NCI-H2196 (cell line): Measurements from ENCODE around the gene FCRL2.
"Not testable (repeated sequence)": the region's sequence is repeated elsewhere in the genome, so short reads cannot be mapped to it uniquely, and the experiment has no call there.

Experiments used
- DNase-seq: peaks from one replicate; lab custom pipeline; 2025; ENCODE audit not compliant: unreplicated experiment; lab: John Stamatoyannopoulos, UW

Gene FCRL2

DNA sequence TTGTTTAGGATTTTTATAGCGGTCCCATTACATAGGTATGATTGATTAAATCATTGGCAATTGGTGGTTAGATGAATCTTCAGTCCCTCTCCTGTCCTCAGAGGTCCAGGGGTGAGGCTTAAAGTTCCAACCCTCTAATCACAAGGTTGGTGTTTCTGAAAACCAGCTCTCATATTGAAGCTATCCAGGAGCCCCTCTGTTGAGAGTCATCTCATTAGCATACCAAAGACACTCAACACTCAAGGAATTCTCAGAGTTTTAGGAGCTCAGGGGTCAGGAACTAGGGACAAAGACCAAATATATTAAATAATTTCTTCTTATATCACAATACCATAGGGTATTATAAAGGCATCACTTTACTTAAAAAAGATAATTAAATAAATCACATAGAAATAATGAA lies 23.3 kb downstream of the FCRL2 start:
- no peak for DNase-seq

DNA sequence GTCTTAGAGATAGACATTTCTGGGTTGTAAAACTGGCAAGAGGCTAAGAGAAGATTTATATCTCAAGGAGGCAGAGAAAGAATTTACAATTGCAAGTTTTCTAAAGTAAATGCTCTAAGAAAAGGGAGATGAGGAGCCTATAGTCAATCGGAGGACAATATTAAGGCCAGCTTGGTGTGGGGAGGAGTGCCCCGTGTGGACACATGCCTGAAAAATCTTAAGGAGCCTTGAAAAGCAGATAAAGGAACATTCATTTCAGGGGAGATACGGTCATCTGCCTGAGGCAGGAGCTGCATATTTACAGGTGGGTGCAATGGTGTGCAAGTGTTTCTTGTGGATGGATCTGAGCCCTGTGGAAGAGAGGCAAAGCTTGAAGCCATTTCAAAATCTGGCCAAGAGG lies 25.6 kb downstream of the FCRL2 start:
- DNase-seq: no peak

DNA sequence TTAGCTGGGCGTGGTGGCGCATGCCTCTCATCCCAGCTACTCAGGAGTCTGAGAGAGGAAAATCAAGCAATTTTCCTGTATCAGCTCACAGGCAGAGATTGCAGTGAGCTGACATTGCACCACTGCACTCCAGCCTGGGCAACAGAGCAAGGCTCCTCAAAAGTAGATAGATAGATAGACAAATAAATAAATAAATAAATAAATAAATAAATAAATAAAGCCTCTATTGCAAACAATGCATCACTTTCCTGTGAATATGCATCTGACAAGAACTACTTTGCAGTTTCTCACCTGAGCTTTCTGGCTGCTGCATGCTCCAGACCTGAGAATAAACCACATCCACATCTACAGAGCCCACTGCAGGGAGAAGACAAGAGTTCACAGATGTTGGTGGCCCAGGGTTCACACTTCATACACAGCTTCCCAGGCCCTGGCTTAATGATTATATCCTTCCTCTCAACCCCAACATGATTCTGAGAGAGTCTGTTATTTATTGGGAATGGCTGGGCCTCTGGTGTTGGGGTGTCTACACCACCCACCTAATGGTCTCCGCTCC lies 28.6 kb downstream of the FCRL2 start:
- no peak for DNase-seq

DNA sequence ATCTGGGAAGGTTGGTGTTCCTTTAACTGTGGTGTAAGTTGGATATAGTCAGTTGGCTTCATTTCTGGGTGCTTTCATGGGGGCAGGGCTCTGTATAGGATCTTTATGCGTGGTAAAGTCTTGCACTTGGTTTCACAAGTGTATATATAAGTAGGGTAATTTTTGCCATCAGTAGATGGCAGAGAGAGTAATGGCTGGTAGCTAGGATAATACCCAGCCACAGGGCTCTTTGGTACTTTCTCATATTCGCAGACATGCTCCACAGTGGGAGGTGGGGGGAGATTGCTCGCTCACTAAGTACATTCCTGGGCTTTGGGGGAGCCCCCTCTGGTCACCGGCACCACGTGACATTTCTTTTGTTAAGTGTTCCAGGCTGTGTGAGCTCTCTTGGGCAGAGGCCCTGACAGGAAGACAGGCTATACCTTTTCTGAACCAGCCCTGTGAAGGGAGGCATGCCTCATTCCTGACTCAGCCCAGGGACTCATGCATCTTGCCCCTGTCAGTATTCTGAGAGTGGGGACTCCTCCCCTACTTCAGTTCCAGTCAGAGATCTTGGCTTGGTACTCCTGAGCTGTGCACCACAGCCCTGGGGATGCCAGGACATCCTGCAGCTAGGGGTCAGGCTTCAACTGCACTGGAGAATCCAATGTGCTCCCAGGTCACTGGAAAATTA lies 37.6 kb downstream of the FCRL2 start:
- no peak for DNase-seq

DNA sequence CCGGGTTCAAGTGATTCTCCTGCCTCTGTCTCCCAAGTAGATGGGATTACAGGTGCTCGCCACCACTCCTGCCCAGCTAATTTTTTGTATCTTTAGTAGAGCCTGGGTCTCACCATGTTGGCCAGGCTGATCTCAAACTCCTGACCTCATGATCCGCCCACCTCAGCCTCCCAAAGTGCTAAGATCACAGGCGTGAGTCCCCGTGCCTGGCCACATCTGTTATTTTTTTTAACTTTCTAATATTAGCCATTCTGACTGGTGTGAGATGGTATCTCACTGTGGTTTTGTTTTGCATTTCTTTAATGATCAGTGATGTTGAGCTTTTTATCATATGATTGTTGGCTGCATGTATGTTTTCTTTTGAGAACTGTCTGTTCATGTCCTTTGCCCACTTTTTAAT lies 40.9 kb downstream of the FCRL2 start:
- DNase-seq: not testable (repeated sequence)

DNA sequence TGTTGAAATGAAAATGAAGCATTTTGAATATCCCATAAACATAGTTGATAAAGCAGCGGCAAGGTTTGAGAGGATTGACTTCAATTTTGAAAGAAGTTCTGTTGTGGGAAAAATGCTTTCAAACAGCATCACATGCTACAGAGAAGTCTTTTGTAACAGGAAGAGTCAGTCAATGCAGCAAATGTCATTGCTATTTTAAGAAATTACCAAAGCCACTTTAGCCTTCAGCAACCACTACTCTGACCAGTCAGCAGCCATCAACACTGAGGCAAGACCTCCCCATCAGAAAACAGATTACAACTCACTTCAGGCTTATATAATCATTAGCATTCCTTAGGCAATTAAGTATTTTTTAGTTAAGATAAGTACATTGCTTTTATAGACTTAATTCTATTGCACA lies 42.6 kb downstream of the FCRL2 start:
- DNase-seq: no peak

DNA sequence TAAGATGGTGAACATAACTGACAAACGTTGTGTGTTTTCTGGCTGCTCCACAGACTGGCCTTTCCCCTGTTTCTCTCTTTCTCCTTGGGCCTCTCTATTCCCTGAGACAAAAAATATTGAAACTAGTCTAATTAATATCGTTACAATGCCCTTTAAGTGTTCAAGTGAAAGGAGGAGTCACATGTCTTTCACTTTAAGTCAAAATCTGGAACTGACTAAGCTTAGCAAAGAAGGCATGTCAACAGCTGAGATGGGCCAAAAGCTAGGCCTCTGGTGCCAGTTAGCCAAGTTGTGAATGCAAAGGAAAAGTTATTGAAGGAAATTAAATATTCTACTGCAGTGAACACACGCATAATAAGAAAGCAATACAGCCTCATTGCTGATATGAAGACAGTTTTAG lies 44.2 kb downstream of the FCRL2 start:
- DNase-seq: no peak

DNA sequence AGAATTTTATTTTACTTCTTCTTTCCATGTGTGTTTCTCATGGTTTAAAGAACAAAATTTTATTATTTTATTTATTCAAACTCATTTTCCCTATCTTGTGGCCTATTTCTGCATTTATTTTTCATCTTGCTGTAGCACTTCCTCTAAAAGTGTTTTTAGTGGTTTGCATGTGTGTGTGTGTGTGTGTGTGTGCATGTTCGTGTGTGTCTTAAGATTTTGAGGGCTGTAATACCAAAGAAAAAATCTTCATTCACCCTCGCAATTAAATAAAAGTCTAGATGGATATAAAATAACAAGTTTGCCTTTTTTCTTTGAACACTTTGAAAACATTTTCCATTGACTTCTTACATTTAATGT lies 51.7 kb downstream of the FCRL2 start:
- no peak for DNase-seq

DNA sequence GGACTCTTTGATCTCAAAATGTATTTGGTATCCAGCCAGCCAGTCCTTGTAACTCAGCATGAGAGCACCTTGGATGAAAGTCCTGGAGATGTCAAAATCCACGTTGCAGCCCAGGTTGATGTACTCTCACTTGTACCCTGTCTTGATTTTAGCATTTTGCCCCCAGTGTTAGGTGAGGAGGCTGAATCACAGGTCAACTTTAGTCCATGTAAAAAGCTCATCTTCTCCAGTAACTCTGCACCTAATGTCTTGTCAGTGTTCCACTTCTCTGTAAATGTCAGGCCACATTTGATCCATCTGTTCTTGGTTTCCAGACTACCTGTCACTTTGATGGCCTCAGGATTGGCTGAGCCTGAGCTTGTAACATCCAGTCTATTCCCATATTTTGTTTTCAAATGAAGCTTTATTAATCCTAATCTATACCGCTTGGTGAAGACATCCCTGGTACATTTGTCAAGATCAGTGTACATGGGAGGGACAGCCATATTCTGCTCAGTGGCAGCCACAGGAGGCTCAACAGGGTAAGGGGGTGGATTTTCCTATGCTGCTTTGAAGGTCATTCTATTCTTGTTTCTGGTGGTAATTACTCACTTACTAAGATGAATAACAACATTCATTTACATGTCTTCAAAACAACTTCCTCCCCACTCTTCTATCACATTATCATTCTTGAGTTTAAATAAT lies 52.3 kb downstream of the FCRL2 start:
- DNase-seq: no peak

DNA sequence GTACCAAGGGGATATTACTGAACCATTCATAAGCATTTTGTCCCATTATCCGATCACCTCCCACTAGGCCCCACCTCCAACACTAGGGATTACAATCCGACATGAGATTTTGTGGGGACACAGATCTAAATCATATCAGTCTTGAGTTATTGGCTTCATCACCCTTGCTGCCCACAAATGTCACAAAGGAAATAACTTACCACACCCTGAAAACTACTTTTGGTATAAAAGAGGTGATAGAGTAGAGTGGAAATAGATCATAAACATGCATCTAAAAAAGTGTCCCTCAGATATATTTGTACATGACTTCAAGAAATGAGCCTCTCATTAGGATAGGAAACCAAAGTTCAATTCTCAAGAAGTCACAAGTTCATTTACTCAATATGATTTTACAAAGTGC lies 53.8 kb downstream of the FCRL2 start:
- no peak for DNase-seq

DNA sequence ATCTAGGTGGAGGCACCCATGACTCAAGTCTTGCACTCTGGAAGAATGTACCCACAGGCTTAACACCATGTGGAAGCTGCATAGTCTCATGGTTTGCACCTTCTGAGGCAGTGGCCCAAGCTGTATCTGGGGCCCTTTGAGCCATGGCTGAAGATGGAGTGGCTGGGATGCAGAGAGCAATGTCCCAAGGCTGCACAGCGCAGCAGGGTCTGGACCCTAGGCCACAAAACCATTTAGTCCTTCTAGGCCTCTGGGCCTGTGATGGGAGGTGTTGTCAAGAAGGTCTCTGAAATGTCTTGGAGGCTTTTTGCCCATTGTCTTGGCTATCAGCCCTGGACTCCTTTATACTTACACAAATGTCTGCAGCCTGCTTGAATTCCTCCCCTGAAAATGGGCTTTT lies 54.9 kb downstream of the FCRL2 start:
- no peak for DNase-seq

DNA sequence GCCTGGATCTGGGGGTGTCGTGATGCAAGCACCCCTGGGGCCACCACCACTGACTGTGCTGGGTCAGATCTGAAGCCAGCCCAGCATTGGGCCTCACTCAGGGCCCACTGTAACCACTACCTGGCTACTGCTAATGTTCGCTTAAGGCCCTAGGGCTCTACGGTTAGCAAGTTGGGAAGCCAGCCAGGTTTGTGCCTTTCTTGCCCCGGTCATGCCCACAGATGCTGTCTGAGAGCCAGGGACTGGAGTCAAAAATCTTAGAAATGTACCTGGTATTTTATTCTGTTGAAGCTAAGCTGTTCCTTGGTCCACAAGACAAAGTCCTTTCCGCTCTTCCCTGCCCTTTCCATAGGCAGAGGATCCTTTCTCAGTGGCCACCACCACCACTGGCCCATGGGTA lies 61.2 kb downstream of the FCRL2 start:
- no peak for DNase-seq

DNA sequence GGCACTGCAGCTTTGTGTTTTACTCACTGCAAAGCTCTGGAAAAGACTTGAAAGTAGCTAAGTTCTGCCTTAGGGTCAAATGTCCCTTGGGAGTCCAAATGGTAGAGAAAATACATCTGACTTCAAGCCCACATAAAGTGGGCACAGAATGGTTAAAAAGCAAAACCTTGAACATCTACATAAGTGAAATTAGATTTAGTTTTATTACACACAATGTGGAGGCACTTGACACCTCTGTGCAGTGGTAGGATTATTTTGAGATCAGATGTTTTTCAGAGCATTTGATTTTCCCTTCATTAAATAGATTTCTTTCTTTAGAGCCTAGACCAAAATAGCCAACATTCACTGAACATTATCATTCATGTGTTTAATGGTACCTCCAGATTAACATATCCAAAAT lies 65.1 kb downstream of the FCRL2 start:
- no peak for DNase-seq

DNA sequence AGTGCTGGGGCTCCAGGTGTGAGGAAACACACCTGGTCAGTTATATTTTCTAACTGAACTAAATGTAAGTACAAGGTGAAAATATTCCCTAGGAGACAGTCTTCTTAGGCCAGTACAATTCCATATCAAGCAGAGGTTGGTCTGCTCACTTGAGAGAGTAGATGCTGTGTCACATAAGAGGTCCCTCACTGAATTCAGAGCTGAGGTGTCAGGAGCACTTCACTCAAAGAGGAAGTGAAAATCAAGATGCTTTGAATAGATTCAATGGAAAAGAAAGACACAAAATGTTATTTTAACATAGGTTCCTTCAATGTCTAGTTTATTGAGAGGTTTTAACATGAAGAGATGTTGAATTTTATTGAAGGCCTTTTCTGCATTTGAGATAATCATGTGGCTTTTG lies 72.1 kb downstream of the FCRL2 start:
- no peak for DNase-seq

DNA sequence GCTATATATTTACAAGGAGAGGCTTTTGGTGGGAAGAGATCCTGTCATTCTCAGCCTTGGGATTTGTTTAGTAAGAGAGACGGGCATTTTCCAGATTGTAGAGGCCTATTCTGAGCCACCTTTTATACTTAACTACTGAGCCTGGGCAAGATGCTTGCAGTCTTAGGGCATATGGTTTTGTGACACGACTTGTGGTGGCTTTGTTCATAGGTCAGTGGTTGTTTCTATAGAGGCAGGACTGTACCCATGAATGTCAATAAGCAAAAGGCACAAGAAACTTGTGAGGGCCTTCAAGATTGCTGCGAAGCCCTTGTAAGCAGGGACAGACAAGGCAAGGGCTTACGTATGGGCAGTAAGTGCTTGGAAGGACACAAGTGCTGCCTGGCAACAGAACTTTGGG lies 73.0 kb downstream of the FCRL2 start:
- DNase-seq: no peak

DNA sequence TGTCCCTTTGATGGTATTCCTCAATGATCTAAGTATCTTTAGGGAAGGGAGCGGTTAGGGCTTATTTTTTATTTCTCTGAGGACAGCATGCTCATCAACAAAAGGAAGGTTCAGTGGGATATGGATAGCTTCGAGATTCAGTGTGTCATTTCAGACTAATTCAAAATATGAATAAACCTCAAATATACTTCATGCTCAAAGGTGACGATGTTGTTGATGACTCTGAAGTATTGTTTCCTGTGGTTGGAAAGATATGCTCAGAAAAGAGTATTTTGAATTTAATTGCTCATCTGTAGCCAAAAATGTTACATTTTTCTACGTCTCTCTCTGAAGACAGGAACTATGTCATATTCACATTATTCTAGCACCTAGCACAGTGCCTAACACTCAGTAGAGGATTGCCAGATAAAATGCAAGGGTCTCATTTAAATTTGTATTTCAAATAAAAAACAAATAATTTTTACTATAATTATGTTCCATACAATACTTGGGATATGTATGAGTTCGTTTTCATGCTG lies 74.6 kb downstream of the FCRL2 start:
- DNase-seq: no peak

DNA sequence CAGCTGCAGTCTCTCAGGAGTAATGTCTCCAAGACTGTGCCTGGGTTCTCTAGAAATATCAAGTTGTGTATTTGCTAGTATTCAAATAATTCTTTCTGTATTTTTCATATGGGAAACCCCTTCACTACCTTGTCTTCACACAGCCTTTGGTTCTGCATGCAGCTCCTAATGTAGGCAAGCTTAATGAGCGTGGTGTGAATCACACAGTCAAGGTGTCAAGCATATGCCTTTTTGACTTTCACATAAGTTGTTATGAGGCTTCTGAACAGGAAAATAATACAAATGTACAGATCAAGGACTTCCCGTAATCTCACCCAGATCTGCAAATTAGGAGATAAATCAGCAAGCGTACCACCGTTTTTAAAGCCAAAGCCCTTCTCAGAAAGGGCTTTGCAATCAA lies 76.2 kb downstream of the FCRL2 start, which contains the start of gene FCRL3:
TSS of gene FCRL3 (minus strand) at position 38 of the 400 bp plus-strand sequence. CDS start 280 bp downstream, outside the sequence.
- no peak for DNase-seq

DNA sequence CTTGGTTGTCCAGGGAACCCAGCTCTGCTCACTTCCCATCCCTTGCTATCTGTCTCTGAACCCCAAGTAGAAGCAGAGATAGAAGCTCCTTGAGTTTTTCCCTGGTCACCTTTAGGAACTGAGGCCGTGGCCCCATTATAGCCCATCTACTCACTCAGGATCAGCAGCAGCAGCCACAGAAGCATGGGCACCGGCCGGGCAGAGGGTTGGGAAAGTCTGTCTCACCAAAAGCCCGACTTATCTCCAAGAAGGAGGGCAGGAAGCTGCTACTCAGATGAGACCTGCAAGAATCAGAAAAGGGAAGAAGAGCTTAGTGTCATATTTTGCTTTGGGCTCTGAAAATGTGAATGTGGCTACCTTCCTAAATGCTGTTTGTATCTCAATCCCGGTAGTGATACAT lies 76.6 kb downstream of the FCRL2 start:
- DNase-seq: no peak

DNA sequence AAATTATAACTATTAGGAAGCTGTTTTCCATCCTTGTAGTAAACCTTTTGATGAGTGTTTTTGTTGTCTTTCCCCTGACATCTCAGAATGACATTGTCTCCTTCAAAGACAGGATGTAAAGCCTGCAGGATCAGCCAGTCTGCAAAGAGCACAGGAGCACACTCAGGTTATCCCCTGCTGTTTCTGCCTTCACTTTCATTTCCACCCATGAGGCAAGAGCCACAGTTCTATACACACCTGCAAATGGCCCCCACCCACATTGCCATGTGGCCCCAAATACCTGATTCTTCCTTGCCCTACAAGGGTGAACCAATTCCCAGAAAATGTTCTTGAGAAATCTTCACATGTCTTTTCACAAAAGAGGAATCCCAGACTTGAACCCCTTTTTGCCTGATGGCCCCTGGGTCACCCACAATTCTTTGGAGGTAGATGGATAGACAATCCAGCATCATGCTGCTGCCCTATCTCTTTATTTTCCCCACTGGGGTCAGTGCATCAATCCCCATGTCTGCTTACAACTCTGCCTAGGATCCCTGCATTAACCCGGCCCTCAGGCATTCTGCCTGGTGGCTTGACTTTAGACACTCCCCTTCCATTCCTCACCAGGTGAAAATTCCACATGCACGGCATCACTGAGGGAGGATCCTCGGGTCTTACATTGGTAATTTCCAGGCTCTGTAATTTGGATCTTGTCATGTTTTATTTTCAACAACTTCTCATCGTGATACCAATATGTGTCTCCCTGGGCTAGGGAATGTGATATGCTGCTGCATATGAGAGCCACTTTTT lies 79.0 kb downstream of the FCRL2 start:
- no peak for DNase-seq

DNA sequence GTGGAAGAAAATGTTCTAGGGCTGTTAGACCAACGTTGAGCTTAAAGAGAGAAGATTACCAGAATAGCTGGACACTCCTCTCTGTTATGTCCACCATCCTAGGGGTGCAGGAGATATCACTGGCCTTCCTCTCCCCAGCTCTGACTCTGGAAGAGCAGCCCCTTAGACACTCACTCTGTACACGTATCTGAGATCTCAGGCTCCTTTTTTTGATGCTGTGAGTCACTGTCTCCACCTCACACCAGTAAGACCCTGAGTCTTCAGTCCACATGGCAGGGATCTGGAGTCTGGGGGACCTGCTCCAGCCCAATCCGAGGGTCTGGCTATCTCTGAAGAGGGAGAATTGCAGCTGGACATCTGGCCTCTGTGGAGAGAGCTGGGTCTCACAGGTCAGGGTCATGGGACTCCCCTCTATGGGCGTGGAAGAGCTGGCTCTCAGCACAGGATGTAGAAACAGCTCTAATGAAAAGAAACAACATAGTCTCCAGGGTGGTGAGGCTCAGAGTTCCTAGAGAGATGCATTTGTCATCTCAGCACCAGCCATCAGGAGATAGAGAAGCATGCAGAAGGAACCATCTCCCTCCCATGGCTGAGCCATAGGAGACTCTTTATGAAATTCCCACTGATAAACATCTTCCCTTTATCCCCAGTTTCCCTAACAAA lies 79.8 kb downstream of the FCRL2 start:
- no peak for DNase-seq
